ENCODE data around the gene PHACTR2.

Gene PHACTR2

DNA sequence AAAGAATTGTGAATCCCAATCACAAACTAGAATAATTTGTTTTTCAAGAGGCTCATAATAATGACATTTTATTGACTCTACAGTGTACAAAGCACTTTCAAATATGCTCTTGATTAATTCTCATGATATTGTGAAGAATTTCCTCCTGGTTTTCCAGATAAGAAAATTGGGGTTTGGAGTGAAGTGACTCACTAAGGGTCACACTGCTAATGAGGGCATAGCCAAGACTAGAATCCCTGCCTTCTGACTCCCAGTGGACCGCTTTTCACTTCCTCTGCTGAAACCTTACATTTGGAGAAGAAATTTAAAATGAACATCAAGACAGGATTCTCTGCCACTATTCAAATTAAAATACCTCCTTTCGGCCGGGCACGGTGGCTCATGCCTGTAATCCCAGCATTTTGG is 127.1 kb downstream of the PHACTR2 start:
- no peak for DNase-seq (ENCODE audit: low read depth)
- no peak overlapping the region for H3K4me3 ChIP-seq (ENCODE audit: control insufficient read depth, low read depth, low read length)
- TF ChIP-seq, protein P1, sequence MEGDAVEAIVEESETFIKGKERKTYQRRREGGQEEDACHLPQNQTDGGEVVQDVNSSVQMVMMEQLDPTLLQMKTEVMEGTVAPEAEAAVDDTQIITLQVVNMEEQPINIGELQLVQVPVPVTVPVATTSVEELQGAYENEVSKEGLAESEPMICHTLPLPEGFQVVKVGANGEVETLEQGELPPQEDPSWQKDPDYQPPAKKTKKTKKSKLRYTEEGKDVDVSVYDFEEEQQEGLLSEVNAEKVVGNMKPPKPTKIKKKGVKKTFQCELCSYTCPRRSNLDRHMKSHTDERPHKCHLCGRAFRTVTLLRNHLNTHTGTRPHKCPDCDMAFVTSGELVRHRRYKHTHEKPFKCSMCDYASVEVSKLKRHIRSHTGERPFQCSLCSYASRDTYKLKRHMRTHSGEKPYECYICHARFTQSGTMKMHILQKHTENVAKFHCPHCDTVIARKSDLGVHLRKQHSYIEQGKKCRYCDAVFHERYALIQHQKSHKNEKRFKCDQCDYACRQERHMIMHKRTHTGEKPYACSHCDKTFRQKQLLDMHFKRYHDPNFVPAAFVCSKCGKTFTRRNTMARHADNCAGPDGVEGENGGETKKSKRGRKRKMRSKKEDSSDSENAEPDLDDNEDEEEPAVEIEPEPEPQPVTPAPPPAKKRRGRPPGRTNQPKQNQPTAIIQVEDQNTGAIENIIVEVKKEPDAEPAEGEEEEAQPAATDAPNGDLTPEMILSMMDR (IDR thresholded peaks at IDR 0.05; ENCODE audit: control insufficient read depth, insufficient read depth, low read depth, low read length, missing control alignments): no peak

DNA sequence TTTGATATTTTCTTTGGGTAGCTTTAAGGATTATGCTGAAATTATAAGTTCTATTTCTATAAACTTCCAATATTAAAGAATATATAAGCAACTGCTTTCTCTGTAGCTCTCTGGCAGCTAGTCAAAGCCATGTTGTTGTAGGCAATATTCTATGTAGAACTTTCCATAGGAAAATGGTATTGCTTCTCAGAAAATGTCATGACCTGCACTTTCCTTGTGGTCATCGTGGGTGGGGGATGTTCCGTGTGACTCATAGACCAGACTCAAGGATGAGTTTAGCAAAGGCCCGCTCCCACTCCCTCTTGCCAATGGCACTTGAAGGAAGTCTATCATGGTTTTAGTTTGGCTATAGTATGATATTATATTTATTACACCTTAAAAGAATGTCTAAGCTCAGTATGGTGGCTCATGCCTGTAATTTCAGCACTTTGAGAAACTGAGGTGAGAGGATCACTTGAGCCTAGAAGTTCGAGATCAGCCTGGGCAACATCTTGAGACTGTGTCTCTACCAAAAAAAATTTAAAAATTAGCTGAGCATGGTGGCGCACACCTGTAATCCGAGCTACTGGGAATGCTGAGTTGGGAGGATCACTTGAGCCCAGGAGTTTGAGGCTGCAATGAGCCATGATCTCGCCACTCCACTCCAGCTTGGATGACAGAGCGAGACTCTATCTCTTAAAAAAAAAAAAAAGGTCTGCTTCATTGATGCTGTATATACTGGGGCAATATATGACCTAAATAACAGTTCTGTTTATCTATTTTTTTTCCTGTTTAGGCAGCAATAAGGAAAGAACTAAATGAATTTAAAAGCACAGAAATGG is 128.7 kb downstream of the PHACTR2 start:
- DNase-seq (ENCODE audit: low read depth): peak; percentile 53
- no peak overlapping the region for H3K4me3 ChIP-seq (ENCODE audit: control insufficient read depth, low read depth, low read length)
- TF ChIP-seq, protein P1 (IDR thresholded peaks at IDR 0.05; ENCODE audit: control insufficient read depth, insufficient read depth, low read depth, low read length, missing control alignments): no peak

DNA sequence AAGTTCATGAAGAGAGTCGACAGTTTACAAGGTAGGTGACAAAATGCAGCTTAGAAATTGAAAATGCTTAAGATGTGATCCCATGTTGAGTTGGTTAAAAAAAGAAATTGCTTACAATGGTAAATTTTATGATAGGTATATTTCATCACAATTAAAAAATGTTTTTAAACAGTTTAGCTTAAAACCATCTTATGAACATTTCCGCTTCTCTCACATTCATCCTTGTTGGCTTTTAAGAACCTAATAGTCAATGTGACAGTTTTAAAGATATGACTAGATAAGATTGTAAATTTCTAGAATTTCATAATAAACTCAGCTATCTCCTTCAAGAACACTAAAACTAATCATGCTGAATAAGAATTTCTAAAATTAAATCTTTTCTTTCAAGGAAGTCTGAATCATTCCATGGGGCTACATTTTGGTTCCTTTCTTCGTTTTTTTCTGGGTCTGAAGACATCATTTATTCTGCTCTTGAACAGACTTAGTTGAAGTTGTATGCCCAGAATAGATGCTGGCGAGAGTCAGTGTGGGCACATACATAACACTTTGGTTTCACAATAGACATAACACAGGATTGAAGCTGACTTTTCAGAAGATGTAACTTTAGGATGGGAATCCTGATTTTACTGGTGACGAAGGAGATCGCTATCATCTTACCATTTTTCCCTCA is 129.5 kb downstream of the PHACTR2 start:
- no peak for DNase-seq (ENCODE audit: low read depth)
- no peak overlapping the region for H3K4me3 ChIP-seq (ENCODE audit: control insufficient read depth, low read depth, low read length)
- TF ChIP-seq, protein P1 (IDR thresholded peaks at IDR 0.05; ENCODE audit: control insufficient read depth, insufficient read depth, low read depth, low read length, missing control alignments): no peak

DNA sequence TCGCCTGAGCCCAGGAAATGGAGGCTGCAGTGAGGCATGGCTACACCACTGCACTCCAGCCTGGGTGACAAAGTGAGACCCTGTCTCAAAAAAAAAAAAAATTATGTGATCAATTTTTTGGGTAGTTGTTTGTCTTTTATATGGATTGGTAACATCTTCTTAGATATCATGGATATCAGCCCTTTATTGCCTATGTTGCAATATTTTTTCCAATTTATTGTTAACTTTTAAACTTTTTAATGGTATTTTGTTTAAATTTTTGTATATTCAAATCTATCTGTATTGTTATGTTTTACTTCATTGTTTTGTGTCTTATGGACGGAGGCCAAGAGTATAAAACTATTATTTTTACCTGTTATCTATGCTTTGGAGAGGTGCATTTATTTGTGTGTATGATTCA is 133.0 kb downstream of the PHACTR2 start:
- no peak for DNase-seq (ENCODE audit: low read depth)
- no peak overlapping the region for H3K4me3 ChIP-seq (ENCODE audit: control insufficient read depth, low read depth, low read length)
- TF ChIP-seq, protein P1 (IDR thresholded peaks at IDR 0.05; ENCODE audit: control insufficient read depth, insufficient read depth, low read depth, low read length, missing control alignments): no peak

DNA sequence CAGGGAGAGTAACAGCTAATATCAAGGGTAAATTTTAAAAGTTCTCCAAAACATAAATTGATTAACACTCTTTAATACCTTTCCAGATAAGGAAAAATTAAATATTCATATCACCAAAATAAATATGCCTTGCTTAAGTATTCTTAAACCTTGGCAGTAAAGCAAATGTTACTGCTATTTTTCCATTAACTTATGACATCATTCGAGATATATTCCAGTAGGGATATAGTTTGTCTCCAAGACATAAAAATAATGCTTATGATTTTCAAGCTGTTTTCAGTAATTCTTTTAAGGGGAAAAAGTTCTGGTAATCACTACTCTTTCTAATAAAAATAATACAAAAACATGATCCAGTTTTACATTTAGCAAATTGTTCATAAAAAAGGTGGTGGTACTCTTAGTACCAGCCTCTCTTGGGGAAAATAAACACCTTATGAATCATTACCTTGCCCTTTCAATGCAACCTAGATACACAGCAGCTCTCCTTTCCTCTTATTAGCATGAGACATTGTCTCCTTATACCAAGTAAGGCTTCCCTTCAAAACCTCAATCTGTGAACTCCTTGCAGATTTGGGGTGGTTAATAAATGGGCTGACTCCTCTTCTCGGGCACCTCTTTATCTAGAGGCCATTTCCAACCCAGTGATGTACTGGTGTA is 133.9 kb downstream of the PHACTR2 start:
- DNase-seq (ENCODE audit: low read depth): no peak
- TF ChIP-seq, protein P1 (IDR thresholded peaks at IDR 0.05; ENCODE audit: control insufficient read depth, insufficient read depth, low read depth, low read length, missing control alignments): no peak
- H3K4me3 ChIP-seq (ENCODE audit: control insufficient read depth, low read depth, low read length): no peak overlapping the region

DNA sequence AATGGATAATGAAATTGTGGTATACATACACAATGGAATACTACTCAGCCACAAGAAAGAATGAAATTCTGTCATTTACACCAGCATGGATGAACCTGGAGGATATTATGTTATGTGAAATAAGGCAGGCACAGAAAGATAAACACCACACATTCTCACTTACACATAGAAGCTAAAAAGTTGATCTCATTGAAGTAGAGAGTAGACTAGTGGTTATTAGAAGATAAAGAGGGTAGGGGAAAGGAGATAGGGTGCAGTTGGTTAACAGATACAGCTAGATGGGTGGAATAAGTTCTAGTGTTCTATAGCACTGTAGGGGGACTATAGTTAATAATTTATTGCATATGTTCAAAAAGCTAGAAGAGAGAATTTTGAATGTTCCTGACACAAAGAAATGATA is 139.9 kb downstream of the PHACTR2 start:
- TF ChIP-seq, protein P1 (IDR thresholded peaks at IDR 0.05; ENCODE audit: control insufficient read depth, insufficient read depth, low read depth, low read length, missing control alignments): no peak
- no peak overlapping the region for H3K4me3 ChIP-seq (ENCODE audit: control insufficient read depth, low read depth, low read length)
- DNase-seq (ENCODE audit: low read depth): no peak
